Esophagus squamous epithelium (tissue), 4 donors: Measurements from ENCODE around the gene TRMT44.

Source experiments
- POLR2A ChIP-seq, 4 donors: fragments of 450-650 bp; IDR thresholded peaks; one replicate each; pipeline ENCODE4 v1.6.1; 2017; ENCODE audit warnings: antibody characterized with exemption in 4 of 4, mild to moderate bottlenecking in 4 of 4, moderate library complexity in 3 of 4
- TF ChIP-seq, protein P1 (sequence below), 6 experiments: fragments of 450-650 bp in 4 of 6; fragments of 200-600 bp in 2 of 6; sonication (generic) in 2 of 6; IDR thresholded peaks; one replicate each; pipeline ENCODE4 v1.5.1; 2016 to 2019; ENCODE audit warnings: antibody characterized with exemption in 6 of 6, mild to moderate bottlenecking in 4 of 6, moderate library complexity in 4 of 6

DNA sequence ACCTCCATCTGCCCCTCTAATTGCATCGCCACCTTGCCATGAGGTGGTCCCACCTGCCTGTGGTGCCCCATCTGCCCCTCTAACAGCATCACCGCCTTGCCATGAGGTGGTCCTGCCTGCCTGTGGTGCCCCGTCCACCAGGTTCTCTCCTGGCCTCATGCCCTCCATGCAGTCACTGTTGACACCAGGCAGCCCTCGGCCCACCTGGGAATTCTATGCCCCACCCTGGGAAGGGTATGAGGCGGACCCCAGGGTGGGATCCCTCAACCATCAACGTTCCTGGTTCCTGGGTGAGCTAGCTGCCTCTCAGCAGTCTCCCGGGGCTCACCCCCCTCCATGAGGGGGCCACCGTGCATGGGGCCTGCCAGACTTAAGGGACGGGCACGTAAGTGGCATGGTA lies 38.9 kb upstream of the TRMT44 start:
- TF ChIP-seq, protein P1, sequence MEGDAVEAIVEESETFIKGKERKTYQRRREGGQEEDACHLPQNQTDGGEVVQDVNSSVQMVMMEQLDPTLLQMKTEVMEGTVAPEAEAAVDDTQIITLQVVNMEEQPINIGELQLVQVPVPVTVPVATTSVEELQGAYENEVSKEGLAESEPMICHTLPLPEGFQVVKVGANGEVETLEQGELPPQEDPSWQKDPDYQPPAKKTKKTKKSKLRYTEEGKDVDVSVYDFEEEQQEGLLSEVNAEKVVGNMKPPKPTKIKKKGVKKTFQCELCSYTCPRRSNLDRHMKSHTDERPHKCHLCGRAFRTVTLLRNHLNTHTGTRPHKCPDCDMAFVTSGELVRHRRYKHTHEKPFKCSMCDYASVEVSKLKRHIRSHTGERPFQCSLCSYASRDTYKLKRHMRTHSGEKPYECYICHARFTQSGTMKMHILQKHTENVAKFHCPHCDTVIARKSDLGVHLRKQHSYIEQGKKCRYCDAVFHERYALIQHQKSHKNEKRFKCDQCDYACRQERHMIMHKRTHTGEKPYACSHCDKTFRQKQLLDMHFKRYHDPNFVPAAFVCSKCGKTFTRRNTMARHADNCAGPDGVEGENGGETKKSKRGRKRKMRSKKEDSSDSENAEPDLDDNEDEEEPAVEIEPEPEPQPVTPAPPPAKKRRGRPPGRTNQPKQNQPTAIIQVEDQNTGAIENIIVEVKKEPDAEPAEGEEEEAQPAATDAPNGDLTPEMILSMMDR (IDR thresholded peaks at IDR 0.05): no peak
- no peak for TF ChIP-seq POLR2A (IDR thresholded peaks at IDR 0.05)
